BLaER1 (cell line): ENCODE results near the gene TRAM2.
A peak's percentile ranks its signal among the peaks of the same experiment; 100 is the strongest.

Experiments used
- H3K27ac ChIP-seq: shearing (Covaris generic); formaldehyde crosslinking; 2 replicates; pipeline ENCODE4 v1.8.1; 2022
- H3K27me3 ChIP-seq: shearing (Covaris generic); formaldehyde crosslinking; 2 replicates; pipeline ENCODE4 v1.8.1; 2022
- H3K36me3 ChIP-seq: shearing (Covaris generic); formaldehyde crosslinking; 2 replicates; pipeline ENCODE4 v1.8.1; 2022
- H3K4me1 ChIP-seq: shearing (Covaris generic); formaldehyde crosslinking; 2 replicates; pipeline ENCODE4 v1.8.1; 2022
- H3K4me2 ChIP-seq: shearing (Covaris generic); formaldehyde crosslinking; 2 replicates; pipeline ENCODE4 v1.8.1; 2022
- H3K4me3 ChIP-seq: shearing (Covaris generic); formaldehyde crosslinking; 2 replicates; pipeline ENCODE4 v1.8.1; 2022
- H3K9ac ChIP-seq: shearing (Covaris generic); formaldehyde crosslinking; 2 replicates; pipeline ENCODE4 v1.8.1; 2022
- H3K9me3 ChIP-seq: shearing (Covaris generic); formaldehyde crosslinking; 2 replicates; pipeline ENCODE4 v1.8.1; 2022
- H4K20me1 ChIP-seq: shearing (Covaris generic); formaldehyde crosslinking; 2 replicates; pipeline ENCODE4 v1.8.1; 2022
- Cebpa-rat ChIP-seq: shearing (Covaris generic); IDR thresholded peaks from 2 replicates; pipeline ENCODE4 v1.8.1; 2022

The TRAM2 gene

GRCh38 chr6:52543262-52543661 lies 33.6 kb downstream of the TRAM2 start:
- Histone ChIP-seq H3K9me3 (no peaks in the 10 kb centered on the region), H3K36me3 (peaks cover 54% of the 10 kb centered on the region), H3K27ac (no peak overlapping the region), H4K20me1 (peaks cover 44% of the 10 kb centered on the region), H3K9ac (peak overlapping the region; percentile 11; the same call in 1 of the 2 replicates), H3K27me3 (no peaks in the 10 kb centered on the region), H3K4me2 (peak overlapping the region; percentile 62), H3K4me3 (no peak overlapping the region), H3K4me1 (peaks cover 95% of the 10 kb centered on the region)
- TF ChIP-seq Cebpa-rat: no peak

- H4K20me1 ChIP-seq: peaks cover 25% of the 10 kb centered on the region
- no peak overlapping the region for H3K27ac ChIP-seq
- no peak overlapping the region for H3K4me3 ChIP-seq
- no peak overlapping the region for H3K9ac ChIP-seq
- peak overlapping the region; percentile 27; the same call in 1 of the 2 replicates for H3K4me2 ChIP-seq
- peaks cover 54% of the 10 kb centered on the region for H3K36me3 ChIP-seq
- no peaks in the 10 kb centered on the region for H3K9me3 ChIP-seq
- no peak for TF ChIP-seq Cebpa-rat
- H3K4me1 ChIP-seq: peaks cover 95% of the 10 kb centered on the region
- no peaks in the 10 kb centered on the region for H3K27me3 ChIP-seq
These were observed 35.7 kb downstream of the TRAM2 start for GRCh38 chr6:52541135-52541534.

DNA sequence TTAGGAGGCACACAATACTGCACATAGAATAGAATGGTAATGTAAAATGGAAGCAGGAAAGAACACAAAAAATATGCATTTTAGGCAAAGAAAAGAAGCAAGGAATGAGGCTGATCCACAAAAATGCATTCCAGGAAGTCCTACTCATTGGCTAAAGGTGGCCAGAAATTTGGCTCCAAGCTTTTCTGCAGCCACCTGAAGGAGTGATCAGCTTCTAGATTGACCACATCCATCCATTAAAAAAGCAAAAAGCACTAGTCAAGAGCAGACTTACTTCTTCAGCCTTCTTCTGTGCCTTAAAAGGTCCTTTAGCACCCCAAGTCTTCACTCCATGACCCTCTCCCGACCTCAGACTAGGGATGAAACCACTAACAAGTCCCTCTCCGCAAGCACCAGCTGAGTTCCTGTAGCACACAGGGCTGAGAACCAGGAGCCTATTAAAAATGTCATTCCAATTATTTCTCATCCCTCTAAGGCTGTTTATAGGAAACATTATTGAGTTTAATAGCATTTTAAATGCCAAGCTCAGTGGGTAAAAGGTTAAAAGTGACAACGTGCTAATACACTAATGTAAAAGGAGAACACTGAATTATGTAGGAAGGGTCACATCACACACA lies 36.5 kb downstream of the TRAM2 start:
- Histone ChIP-seq H3K27me3 (no peaks in the 10 kb centered on the region), H3K27ac (no peak overlapping the region), H3K4me1 (peaks cover 95% of the 10 kb centered on the region), H3K9me3 (no peaks in the 10 kb centered on the region), H3K4me2 (peak overlapping the region; percentile 88; the same call in 1 of the 2 replicates), H3K36me3 (peaks cover 47% of the 10 kb centered on the region), H4K20me1 (peaks cover 18% of the 10 kb centered on the region), H3K9ac (no peak overlapping the region), H3K4me3 (no peak overlapping the region)
- no peak for TF ChIP-seq Cebpa-rat

DNA sequence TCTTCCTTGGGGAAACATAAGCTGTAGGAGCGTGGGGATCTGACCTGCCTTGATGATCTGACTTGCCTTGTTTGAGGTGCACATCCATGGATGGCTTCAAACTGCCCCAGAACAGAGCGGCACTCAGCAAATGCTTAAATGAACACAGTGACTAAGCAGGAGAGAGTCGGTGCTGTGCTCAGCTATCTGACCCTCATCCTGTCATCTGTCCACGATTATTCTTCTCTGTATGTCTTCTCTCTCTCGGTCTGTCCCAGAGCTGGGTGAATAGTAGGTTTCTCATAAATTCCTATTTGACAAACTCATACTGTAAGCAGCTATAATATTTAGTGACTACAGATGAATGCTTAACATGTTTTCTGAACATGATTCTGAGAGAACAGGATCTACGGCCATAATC lies 37.3 kb downstream of the TRAM2 start:
- no peak for TF ChIP-seq Cebpa-rat
- Histone ChIP-seq H3K4me2 (peak overlapping the region; percentile 88), H4K20me1 (peaks cover 10% of the 10 kb centered on the region), H3K9me3 (no peaks in the 10 kb centered on the region), H3K4me1 (peaks cover 95% of the 10 kb centered on the region), H3K4me3 (no peak overlapping the region), H3K27ac (no peak overlapping the region), H3K36me3 (peaks cover 41% of the 10 kb centered on the region), H3K9ac (no peak overlapping the region), H3K27me3 (no peaks in the 10 kb centered on the region)

DNA sequence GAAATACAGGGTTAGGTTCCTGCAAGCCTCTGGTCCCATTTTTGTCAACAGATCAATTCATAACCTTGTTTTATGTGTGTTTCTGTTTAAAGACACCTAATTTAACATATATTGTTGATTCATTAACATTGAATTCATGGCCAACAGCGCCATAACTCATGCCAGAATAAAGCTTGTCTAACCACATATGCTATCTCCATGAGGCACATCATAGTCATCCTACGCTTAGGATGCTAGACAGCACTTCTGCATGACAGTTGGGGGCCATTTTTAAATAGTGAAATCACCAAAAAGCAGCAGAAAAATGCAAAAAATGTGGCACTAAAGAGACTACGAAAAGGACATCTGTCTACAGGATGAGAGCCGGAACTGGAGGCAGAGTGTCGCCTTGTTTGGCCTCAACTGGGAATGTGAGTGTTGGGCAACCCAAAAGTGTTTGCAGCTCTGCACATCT lies 37.9 kb downstream of the TRAM2 start:
- Histone ChIP-seq H4K20me1 (peaks cover 4% of the 10 kb centered on the region; the same call in 1 of the 2 replicates), H3K4me1 (peaks cover 95% of the 10 kb centered on the region), H3K27me3 (no peaks in the 10 kb centered on the region), H3K4me3 (no peak overlapping the region), H3K9ac (no peak overlapping the region), H3K9me3 (no peaks in the 10 kb centered on the region), H3K27ac (peak overlapping the region; percentile 80), H3K36me3 (peaks cover 42% of the 10 kb centered on the region), H3K4me2 (peak overlapping the region; percentile 88)
- no peak for TF ChIP-seq Cebpa-rat

- peak overlapping the region; percentile 88 for H3K4me2 ChIP-seq
- peak overlapping the region; percentile 80 for H3K27ac ChIP-seq
These were observed 38.5 kb downstream of the TRAM2 start for GRCh38 chr6:52538252-52538900.

DNA sequence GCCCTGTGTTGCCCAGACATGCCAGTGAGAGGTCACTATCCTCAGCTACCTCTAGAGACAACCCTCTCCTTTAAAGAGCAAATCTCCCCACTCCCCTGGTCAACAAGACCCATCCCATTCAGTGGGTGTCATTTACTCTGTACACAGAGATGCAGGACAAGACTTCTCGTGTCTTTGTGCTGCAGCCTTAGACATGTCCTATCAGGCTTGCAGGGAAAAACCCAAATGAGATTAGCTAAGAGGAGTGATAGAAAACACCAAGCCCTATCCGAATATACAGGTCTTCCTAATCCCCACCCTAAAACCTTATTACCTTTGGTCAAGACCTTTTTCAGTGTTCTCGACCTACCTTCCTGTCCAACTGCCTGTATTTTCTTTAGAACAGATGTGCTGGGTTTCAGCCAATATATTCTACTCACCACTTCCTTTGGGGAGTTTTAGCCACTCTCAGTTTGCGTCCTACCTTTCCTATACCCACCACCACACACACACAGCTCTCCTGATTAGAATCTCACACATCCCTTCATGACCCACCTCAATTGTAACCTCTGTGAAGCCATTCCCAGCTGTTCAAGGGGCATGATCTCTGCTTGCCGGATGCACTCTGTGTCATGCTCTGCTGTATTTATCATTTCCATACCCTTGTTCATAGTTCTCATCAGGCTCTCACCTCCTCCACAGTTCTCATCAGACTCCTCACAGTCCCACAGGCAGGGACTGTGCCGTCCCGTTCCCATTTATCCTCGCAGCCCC lies 39.7 kb downstream of the TRAM2 start:
- peak overlapping the region; percentile 69 for H3K9ac ChIP-seq
- peak overlapping the region; percentile 44 for H3K4me3 ChIP-seq
- H3K4me1 ChIP-seq: peaks cover 91% of the 10 kb centered on the region
- H4K20me1 ChIP-seq: no peaks in the 10 kb centered on the region
- TF ChIP-seq Cebpa-rat: no peak
- peak overlapping the region; percentile 88 for H3K4me2 ChIP-seq
- no peaks in the 10 kb centered on the region for H3K9me3 ChIP-seq
- no peaks in the 10 kb centered on the region for H3K27me3 ChIP-seq
- H3K27ac ChIP-seq: peak overlapping the region; percentile 80
- H3K36me3 ChIP-seq: peaks cover 46% of the 10 kb centered on the region

More at GRCh38 chr6:52538252-52538900, 38.5 kb downstream of the TRAM2 start:
- H4K20me1 ChIP-seq: no peaks in the 10 kb centered on the region
- peak overlapping the region; percentile 69; the same call in 1 of the 2 replicates for H3K9ac ChIP-seq
- peaks cover 44% of the 10 kb centered on the region for H3K36me3 ChIP-seq
- H3K27me3 ChIP-seq: no peaks in the 10 kb centered on the region
- TF ChIP-seq Cebpa-rat: no peak
- H3K4me1 ChIP-seq: peaks cover 95% of the 10 kb centered on the region
- peak overlapping the region; percentile 44 for H3K4me3 ChIP-seq
- H3K9me3 ChIP-seq: no peaks in the 10 kb centered on the region

- Histone ChIP-seq H4K20me1 (no peaks in the 10 kb centered on the region), H3K36me3 (peaks cover 46% of the 10 kb centered on the region), H3K27ac (peak overlapping the region; percentile 80), H3K27me3 (no peaks in the 10 kb centered on the region), H3K9me3 (no peaks in the 10 kb centered on the region), H3K9ac (peak overlapping the region; percentile 69; the same call in 1 of the 2 replicates), H3K4me1 (peaks cover 90% of the 10 kb centered on the region), H3K4me2 (peak overlapping the region; percentile 88), H3K4me3 (peak overlapping the region; percentile 44)
- no peak for TF ChIP-seq Cebpa-rat
These were observed 40.4 kb downstream of the TRAM2 start for GRCh38 chr6:52536424-52536916.

DNA sequence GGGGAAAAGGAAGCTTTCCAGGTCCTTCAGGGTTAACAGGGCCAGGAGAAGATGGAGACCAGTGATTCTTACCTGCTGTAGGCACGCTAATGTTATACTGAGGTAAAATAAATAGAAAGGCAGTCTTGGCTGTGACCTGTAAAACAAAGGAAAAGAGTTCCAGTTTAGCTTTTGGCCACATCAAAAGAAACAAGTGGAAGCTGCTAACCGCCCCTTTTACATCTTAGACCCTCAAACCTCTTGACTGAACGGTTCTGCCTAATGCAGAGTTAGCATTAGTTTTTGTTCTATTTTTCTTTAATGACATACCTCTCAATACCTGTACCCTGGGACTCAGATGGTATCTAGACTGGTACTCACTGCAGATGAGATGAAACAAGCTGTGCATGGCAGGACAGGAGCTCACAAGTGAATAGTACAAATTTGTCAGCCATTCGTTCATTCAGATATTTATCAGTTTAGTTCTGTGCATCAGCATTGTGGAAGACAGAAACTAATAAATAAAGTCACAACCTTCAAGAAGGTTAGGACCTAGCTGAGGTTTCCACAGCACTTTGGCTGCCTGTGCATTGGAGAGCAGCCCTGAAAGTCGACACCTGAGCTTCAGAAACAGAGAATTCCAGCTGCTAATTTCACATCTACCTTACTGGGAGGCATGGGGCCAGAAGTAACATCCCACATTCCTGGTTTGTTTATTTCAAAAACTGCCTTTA lies 41.0 kb downstream of the TRAM2 start:
- Histone ChIP-seq H3K27ac (peak overlapping the region; percentile 80), H3K9ac (peak overlapping the region; percentile 69; the same call in 1 of the 2 replicates), H3K9me3 (no peaks in the 10 kb centered on the region), H3K4me2 (peak overlapping the region; percentile 88), H4K20me1 (no peaks in the 10 kb centered on the region), H3K4me3 (peak overlapping the region; percentile 44), H3K27me3 (no peaks in the 10 kb centered on the region), H3K4me1 (peaks cover 86% of the 10 kb centered on the region), H3K36me3 (peaks cover 46% of the 10 kb centered on the region)
- no peak for TF ChIP-seq Cebpa-rat
